Bone marrow (tissue), 2 donors: ENCODE results near the gene NCK2.
"Not testable (repeated sequence)": the region's sequence is repeated elsewhere in the genome, so short reads cannot be mapped to it uniquely, and the experiment has no call there.

Experiments used
- DNase-seq, 2 donors: peaks; one replicate each; lab custom pipeline; 2025; lab: John Stamatoyannopoulos, UW

NCK2 gene

DNA sequence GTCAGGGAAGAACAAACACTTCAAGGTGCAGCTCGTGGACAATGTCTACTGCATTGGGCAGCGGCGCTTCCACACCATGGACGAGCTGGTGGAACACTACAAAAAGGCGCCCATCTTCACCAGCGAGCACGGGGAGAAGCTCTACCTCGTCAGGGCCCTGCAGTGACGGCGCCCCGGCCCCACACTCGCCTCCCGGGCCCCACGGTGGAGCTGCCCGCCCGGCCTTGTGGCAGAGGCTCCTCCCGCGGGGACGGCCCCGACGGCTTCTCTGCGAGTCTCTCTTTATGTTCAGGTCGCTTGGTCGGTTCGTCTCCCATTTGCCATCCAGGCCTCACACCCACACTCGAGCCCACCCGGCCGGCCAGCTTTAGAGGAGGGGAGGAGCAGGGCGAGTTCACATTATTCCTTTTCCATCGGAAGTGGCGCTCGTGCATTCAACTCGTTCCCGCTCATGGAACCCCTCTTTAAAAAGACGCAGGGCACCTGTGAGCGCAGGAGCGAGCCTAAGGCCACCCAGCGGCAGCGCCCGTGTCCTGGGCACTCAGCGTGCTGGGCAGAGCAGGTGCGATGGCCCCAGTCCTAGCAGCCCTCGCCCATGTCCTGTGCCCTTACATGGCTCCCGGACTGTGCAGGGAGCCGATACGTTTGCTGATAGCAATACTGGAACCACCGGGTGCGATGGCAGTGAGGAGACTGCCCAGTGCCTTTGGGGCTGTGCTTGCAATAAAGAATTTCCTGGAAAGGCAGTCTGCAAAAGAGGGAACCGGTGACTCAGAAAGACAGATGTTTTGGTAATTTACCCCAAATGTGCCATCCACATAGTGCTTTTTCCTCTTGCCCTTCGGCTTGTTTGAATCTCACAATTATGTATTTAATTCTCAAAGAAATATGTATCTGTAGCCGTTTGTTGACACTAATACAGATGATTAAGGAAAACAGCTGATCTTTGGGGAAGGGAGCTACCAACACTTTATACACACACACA lies 148.6 kb downstream of the NCK2 start:
- DNase-seq, result no peak

GRCh38 chr2:105894327-105894944 lies 149.7 kb downstream of the NCK2 start:
- no peak for DNase-seq

DNA sequence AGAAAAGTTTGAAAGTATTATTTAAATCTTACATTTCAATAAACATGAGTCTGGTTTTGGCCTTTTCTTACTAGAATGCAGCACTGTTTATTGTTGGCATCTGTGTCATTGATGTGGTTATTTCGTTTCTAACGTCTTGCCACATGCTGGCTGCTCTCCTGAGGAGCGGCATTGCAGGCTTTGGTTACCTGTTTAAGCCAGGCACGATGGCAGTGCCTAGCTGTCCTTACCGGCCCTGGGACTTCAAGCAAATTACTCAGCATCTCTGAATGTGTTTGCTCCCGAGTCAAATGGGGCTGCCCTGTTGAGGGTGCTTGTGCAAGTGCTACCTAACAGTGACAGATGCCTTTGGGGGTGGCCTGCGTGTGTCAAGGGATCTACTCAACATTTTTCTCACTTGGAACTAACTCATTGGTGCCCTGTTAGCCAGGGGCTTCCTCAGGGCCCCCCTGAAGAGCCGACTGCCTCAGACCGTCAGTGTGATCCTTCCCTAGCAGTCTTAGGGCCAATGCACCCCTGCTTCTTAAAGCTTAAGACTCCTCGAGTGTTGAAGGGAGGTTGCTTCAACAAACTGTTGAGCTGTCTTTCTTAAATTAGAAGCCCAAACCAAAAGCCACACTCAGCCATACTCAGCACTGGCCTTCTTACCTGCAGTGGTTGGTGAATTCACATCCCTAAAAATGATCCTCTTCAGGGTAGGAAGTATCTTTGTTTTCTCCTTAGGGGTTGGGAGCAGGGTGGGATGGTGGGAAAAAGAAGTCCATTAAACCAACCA lies 151.5 kb downstream of the NCK2 start:
- no peak for DNase-seq

- no peak for DNase-seq
Measured at GRCh38 chr2:105896765-105897163, 152.1 kb downstream of the NCK2 start.

DNA sequence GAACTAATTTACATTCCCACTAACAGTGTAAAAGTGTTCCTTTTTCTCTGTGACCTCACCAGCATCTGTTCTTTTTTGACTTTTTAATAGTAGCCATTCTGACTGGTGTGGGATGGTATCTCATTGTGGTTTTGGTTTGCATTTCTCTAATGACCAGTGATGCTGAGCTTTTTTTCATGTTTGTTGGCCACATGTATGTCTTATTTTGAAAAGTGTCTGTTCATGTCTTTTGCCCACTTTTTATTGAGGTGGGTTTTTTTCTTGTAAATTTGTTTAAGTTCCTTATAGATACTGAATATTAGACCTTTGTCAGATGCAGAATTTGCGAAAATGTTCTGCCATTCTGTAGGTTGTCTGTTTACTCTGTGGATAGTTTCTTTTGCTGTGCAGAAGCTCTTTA lies 153.0 kb downstream of the NCK2 start:
- DNase-seq, result not testable (repeated sequence)

GRCh38 chr2:105903051-105903674 lies 158.5 kb downstream of the NCK2 start:
- no peak for DNase-seq

DNA sequence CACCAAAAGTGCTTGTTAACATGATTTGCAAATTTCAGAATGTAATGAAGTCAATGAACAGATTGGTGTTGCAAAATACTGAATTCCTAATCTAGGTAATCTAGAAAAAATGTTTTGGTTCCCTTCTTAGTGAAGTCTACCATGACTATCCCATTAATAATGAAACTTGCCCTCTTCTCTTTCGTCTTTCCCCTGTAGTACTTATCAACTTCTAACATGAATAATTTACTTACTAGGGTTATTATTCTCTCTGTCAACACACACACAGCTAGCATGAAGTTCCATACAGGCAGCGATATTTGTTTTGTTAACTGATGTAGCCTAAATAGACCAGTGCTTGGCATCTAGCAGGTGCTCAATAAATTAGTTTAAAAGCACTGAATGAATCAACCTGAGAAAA lies 160.2 kb downstream of the NCK2 start:
- DNase-seq, result no peak

- DNase-seq, result no peak
Measured at GRCh38 chr2:105906481-105906880, 161.8 kb downstream of the NCK2 start.

DNA sequence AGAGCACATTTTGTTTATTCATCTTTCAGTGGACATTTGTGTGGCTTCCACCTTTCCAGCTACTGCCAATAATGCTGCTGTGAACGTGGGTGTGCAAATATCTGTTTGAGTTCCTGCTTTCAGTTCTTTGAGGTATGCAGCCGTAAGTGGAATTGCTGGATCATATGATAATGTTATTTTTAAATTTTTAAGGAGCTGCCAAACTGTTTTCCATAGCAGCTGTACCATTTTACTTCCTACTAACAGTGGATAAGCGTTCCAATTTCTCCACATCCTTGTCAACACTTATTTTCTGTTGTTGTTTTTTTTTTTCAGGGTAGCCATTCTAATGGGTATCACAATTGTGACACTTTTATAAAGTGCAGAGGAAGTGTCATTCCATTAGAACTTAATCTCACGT lies 162.5 kb downstream of the NCK2 start:
- no peak for DNase-seq

DNA sequence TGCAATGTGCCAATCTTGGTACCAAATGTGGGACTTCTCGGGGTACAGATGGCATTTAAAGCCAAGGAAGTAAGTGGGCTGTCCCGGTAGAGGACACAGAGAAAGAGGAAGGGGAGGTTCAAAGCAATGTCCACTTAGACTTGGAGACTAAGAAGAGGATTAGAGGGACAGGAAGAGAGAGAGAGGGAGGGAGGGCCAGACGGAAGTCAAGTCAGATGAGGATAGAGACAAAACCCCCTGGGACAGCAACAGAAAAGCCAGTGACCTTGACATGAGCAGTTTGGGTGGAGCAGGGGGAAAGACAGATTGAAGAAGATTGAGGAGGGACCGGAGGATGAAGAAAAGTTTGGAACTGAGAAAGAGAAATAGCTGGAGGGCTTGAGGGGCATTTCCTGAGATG lies 164.5 kb downstream of the NCK2 start:
- DNase-seq, result no peak

DNA sequence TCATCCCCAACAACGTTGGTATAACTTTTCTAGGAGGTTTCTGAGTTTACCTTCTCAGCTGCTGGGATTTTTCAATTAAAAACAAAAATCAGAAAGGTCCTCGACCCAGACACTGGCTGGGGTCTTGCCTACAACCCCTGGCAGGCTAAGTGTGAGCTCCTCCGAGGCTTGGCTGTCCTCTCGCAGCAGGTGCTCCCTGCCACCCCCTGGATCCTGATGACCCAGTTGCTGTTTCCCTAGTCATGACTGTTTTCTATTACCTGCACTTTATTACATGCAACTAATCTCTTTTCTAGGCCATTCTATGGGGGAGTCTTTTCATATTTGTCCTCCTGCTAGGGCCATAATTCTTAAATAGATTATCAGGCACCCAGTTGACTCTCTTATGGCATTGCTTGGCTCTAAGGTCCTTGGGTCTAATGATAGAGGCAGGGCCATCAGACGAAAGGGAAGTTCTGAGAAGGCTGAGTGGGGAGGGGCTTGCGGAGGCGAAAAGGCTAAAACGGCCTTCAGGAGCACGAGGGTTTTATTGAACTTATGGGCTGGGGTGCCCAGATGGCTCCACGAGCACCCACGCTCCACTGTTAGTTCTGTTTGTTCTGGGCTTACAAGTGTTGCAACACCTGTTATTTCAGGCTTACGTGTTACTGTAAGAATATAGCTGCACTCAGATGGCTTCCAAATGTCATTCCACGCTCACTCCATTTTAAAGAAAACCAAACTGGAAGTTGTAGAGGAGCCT lies 166.0 kb downstream of the NCK2 start:
- no peak for DNase-seq

GRCh38 chr2:105911425-105911824 lies 166.7 kb downstream of the NCK2 start:
- no peak for DNase-seq

GRCh38 chr2:105912081-105912480 lies 167.4 kb downstream of the NCK2 start:
- no peak for DNase-seq

GRCh38 chr2:105915005-105915558 lies 170.4 kb downstream of the NCK2 start:
- no peak for DNase-seq

GRCh38 chr2:105917226-105917625 lies 172.5 kb downstream of the NCK2 start:
- DNase-seq, result no peak

GRCh38 chr2:105917688-105918087 lies 173.0 kb downstream of the NCK2 start:
- DNase-seq, result no peak

DNA sequence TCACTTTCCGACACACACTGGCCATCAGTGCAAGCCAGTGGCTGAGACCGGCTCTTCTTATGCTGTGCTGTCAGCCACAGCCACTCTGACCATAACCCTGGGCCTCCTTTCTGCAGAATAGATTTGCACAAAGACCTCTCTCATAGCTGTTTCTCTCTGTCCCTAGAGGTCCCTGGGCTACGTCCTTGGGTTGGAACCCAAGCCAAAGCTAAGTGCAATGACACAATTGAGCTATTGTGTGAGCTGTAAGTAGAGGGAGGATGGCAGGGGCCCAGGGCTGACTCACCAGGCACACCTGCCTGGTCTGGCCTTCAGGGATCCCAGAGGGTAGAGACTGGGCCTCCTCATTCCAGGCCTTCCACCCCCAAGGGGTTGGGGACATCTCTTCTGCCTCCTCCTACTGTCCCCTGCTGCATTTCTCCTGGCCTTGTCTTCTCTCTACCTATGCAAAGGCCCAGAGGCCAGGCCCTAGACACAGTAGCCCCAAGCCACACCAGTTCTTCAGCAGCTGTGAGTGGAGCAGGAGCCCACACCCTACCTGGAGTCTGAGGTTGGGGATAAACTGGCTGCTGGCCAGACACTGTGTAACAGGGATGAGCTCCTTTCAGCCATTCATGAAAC lies 174.6 kb downstream of the NCK2 start:
- no peak for DNase-seq

DNA sequence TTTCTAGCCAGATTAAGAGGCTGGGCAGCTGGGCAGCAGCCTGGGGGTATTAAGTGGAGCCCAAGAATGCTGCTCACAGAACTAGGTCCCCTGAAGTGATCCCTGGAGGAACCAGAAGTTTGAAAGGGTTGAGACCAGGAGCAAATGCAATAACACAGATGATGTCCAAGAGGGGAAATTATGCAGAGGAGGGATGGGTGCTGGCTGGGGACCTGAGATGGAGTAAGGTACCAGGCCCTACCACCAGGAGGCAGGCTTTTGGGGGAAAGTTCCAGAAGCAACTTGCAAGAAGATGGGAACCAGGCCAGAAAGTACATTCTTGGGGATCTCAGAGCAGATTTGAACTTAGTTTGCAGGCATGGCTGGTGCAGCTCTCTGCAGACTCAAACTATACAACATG lies 175.1 kb downstream of the NCK2 start:
- DNase-seq, result no peak

GRCh38 chr2:105924271-105924670 lies 179.6 kb downstream of the NCK2 start:
- DNase-seq, result no peak

- no peak for DNase-seq
Measured at GRCh38 chr2:105924932-105925331, 180.2 kb downstream of the NCK2 start.

- DNase-seq, result no peak
Measured at GRCh38 chr2:105925390-105925789, 180.7 kb downstream of the NCK2 start.
